ENCODE measurements around the gene L3MBTL3.
"Not testable (repeated sequence)": the region's sequence is repeated elsewhere in the genome, so short reads cannot be mapped to it uniquely, and the experiment has no call there.

L3MBTL3 gene

DNA sequence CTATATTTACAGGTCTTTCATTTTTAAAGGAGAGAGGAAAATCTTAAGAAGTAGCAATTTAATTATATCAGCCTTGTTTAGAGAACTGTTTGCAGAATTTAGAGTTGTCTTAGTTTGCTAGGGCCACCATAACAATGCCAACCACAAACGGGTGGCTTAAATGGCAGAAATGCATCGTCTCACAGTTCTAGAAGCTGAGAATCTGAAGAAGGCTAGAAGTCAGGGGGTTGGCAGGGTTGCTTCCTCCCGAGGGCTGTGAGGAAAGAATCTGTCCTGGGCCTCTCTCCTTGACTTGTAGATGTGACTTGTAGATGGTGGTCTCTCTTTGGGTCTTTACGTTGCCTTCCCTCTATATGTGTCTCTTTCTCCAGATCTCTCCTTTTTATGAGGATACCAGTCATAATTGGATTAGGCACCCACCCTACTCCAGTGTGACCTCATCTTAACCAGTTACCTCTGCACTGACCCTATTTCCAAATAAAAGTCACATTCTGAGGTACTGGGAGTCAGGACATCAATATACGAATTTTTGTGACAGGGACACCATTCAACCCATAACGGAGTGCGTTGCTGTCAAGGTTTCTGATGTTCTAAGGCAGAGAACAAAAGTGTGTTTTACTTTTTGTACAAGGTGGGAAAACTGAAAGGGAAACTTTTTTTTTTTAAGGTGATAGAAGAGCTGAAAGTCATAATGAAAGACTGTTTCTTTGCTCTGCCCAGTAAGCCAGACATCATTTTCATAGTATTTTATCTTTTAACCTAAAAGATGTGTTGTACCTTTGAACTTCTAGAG lies 119.9 kb downstream of the L3MBTL3 start:
- no peak for DNase-seq (ENCODE audit: low read depth in 2 of 2, low spot score in 1 of 2)

DNA sequence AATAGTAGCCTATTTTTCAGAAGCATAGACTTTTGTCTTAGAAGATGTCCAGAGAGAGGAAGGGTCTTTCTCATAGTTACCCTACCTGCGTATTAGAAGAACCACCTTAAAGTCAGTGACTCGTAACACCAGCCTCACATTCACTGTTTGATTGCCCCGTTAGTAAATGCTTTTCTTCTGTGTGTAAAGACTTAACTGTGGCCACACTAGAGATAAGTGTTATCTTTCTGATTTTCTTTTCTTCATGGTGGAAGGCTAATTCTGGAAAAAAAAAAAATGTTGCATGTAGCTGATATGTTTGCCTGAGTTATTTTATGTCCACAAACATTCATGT lies 120.5 kb downstream of the L3MBTL3 start:
- DNase-seq (ENCODE audit: low read depth in 2 of 2, low spot score in 1 of 2) = no peak

DNA sequence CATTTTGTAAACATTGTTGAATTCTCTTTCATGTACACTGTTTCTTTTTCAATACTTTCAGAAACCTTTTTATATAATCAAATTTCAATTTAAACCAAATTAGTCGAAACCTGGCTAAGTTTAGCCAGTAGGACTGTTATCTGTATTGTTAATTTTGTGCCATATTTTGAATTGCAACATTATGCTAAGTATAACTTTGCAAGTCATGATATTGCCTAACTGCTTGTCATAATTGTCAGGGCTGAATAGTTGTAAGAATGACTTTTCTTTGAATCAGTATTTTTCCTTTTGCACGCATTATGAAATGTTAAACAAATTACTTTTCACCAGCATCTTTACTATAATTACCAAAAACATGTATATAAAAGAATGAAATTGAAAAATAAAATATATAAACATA lies 121.7 kb downstream of the L3MBTL3 start:
- DNase-seq (ENCODE audit: low read depth in 2 of 2, low spot score in 1 of 2) = no peak

DNA sequence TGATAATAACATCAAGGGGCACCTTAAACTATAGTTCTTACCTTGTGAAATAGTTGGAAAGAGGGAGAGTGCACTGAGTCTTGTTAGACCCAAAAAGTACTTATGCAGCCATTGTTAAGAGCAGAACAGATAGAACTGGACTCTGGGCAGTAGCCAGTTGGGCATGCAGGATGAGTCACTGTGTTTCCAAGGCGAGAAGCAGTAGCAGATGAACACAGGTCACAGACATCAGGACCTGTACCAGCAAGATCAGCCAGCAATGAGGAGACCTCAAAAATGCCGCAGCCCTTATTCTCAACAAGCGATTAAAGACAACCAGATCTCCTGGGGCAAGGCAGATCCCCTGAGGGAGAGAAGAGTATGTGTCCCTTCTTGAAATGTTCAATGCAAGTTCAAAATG lies 125.3 kb downstream of the L3MBTL3 start:
- DNase-seq (ENCODE audit: low read depth in 2 of 2, low spot score in 1 of 2) = no peak

DNA sequence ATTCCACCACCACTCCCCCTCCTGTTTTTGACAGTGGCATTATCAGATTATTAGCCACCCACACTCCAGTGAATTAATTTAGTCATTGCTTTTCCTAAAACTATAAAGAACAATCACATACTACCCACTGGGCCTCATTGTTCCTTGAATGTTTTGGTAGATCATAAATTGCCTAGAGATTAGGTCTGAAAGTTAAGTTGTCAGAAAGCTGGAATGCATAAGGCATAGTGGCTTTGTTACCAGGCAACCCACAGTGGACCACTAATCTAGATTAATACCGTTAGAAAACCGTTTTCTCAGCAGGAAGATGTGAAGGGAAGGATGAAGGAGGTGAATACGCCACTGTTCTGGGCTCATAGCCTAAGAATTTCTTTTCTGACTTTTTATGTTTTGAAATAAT lies 128.7 kb downstream of the L3MBTL3 start:
- no peak for DNase-seq (ENCODE audit: low read depth in 2 of 2, low spot score in 1 of 2)

DNA sequence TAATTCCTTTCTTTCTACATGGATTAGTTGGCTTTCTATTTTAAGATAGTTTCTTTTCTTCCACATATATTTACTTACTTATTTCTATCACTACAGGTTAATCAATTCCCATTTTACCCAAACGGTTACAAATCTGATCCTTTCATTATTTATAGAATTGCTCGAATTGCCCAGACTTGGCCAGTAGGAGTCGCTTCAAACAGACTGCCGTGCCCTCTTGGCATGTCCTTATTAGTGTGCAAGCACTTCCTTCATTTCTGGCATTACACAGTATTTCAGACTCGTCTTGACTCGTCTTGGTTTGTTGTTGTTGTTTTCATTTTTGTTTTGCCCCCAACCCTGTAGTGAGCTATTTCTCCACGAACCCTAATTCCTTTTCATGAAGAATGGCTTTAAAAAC lies 129.8 kb downstream of the L3MBTL3 start:
- DNase-seq (ENCODE audit: low read depth in 2 of 2, low spot score in 1 of 2) = no peak

DNA sequence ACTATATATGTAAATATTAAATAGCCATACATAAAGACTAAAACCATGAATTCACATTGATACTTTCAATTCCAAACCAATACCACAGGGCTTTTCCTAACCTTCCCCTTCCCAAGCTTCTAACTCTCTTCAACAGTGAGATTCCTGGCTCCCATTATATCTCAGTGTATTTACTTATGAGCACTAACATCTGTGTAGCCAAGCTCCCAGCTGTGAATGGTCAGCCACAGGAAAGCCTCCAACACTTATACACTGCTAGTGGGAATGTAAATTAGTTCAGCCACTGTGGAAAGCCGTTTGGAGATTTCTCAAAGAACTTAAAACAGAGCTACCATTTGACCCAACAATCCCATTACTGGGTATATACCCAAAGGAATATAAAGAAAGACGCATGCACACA lies 130.6 kb downstream of the L3MBTL3 start:
- not testable (repeated sequence) for DNase-seq (ENCODE audit: low read depth in 2 of 2, low spot score in 1 of 2)

DNA sequence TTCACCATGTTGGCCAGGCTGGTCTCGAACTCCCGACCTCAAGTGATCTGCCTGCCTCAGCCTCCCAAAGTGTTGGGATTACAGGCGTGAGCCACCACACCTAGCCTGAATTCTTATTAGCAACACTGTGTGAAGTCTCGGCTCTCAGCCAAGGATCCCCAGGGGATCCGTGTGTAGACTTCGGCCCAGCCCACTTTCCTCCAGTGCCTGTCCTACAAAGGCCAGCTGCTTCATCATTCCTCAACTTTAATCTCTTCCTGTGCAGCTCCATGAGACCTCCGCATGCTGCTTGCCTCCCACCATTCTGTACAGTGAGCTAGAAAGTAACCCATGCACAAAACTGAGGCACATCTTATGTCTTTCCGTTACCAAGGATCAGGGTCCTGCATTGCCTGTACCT lies 132.5 kb downstream of the L3MBTL3 start:
- no peak for DNase-seq (ENCODE audit: low read depth in 2 of 2, low spot score in 1 of 2)

DNA sequence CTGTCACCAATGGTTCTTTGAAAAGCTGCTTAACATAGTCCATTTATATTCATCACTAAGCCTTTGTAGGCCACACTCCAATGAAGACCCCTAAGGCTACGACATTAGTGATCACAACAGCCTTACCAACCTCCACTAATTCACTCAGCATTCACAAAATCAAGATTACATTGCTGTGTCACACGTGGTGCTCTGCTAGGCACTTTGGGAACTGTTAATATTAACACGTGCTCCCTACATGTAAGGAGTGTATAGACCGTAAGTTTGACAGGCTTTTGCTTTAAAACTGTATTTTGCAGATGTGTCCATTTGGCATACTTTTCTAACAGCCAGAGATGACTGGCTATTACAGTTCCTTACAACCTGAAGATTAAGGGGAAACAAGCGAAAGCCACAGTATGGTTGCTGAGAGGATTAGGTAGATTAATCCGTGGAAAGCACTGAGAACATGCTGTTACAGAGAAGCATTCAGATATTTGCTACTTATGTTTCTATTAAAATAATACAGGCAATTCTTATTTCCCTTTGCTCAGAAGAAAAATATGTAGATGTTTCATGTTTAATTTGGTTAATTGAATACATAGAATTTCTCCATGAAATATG lies 134.6 kb downstream of the L3MBTL3 start:
- no peak for DNase-seq (ENCODE audit: low read depth in 2 of 2, low spot score in 1 of 2)

DNA sequence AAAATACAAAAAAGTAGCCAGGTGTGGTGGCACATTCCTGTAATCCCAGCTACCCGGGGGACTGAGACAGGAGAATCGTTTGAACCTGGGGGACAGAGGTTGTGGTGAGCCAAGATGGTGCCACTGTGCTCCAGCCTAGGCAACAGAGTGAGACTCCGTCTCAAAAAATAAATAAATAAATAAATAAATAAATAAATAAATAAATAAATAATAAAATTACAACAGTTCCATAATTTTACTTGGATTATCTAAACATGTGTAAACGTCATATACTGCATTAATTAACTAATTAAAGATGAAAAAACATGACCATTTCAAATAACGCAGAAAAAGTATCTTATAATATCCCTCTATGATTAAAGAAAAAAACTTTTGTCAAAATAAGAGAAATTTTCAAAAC lies 138.5 kb downstream of the L3MBTL3 start:
- no peak for DNase-seq (ENCODE audit: low read depth in 2 of 2, low spot score in 1 of 2)

DNA sequence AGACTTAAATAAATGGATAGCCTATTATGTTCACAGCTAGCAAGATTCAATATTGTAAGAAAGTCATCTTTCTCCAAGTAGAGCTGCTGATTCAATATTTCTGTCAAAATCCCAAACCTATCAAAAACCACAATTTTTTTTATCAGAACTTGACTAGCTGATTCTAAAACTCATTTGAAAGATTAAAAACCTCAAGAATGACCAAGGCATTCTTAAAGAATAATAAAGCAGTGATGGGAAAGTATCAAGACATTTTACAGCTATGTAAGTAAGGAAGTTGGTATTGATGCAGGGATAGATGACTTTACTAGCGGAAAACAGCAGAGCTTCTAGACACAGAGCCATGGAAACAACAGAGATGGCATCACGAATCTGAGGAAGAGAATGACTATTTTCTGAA lies 139.7 kb downstream of the L3MBTL3 start:
- no peak for DNase-seq (ENCODE audit: low read depth in 2 of 2, low spot score in 1 of 2)

DNA sequence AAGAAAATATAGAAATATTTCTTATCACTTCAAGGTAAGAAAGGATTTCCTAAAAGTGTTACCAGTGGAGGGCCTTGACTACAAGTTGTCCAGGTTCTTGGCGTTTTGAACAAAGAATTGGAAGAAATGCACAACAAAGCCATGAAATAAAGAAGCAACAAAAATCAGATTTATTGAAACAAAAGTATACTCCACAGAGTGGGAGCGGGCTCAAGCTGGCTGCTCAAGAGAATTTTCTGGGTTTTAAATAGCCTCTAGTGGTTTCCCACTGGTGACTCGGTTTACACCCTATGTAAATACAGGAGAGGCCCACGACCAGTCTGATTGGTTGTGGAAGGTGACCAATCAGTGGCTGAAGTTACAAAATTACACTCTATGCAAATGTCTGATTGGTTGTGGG lies 140.2 kb downstream of the L3MBTL3 start:
- DNase-seq (ENCODE audit: low read depth in 2 of 2, low spot score in 1 of 2) = no peak

DNA sequence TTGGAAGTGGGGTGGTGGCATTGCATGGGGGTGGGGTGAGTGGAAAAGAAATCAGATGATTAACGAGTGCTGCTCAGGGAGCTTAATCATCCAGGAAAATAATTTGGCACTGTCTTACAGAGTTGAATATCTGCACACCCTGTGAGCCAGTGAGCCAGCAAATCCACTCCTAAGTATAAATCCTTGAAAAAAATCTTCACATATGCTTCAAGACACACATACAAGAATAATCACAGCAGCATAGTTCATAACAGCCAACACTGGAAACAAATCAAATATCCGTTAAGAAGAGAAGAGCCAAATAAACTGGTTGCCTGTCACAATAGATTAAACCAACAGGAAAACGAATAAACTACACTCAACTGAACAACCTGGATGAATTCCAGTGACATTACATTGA lies 141.6 kb downstream of the L3MBTL3 start:
- no peak for DNase-seq (ENCODE audit: low read depth in 2 of 2, low spot score in 1 of 2)

DNA sequence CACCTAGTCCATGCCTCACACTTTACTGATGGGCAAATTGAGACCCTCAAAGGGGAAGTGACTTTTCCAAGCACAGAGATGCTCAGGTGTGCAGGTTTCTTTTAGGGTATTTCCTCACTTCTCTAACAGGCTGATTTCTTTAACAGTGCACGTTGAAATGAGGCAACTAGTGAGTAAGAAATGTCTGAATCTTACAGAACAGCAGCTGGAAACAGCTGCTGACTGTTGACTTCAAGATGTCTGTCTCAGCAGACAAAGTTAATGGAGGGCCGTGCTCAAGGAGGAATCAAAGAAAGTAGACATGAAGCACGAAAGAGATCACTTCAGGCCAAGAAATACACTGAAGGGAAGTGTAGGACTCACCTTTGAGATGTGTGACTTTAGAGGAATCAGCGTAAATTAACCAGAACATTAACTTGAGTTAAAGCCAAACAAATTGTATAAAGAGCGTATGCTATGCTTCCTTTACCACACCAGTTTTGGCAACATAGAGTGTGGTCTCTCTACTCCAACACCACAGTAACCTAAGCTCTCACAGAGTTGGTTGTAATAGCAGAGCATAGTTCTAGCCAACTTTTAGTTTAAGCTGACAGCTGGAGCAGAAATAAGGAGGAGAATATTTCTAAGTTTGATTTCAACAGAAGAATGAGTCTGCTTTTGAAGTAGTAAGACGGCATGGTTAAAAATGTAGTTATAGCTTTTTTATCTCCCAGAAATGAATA lies 143.5 kb downstream of the L3MBTL3 start:
- no peak for DNase-seq (ENCODE audit: low read depth in 2 of 2, low spot score in 1 of 2)

DNA sequence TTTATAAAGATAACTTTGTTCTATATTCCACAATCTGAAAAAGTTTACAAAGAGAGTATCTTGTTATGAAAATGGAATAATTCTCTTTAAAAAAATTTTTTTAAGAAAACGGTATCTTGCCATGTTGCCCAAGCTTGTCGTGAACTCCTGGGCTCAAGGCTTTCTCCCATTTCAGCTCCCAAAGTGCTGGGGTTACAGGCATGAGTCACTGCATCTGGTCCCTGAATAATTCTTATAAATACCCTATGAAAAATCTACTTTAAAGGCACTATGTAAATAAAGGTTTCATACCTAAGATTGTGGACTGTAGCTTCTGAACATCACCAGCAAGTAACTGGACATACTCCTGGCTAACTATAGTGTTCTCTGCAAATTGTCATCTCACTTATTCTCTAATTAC lies 144.0 kb downstream of the L3MBTL3 start:
- no peak for DNase-seq (ENCODE audit: low read depth in 2 of 2, low spot score in 1 of 2)

DNA sequence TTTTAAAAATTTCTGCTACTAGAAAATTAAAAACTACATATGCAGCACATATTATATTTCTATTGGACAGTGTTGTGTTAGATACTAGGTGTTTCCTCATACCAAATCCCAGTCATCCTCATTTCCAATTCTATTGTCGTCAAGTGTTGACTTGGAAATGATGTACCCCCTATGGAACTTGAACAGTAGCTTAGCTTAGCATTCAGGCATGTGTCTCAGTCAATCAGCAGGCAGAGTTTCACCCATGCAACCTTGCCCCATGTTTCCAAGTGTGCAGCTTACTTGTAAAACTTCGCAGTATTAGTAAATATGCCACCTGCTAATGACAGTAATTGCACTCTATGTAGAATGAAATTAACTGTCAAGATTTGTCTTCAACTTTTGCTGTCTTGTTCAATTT lies 144.9 kb downstream of the L3MBTL3 start:
- DNase-seq (ENCODE audit: low read depth in 2 of 2, low spot score in 1 of 2) = no peak

DNA sequence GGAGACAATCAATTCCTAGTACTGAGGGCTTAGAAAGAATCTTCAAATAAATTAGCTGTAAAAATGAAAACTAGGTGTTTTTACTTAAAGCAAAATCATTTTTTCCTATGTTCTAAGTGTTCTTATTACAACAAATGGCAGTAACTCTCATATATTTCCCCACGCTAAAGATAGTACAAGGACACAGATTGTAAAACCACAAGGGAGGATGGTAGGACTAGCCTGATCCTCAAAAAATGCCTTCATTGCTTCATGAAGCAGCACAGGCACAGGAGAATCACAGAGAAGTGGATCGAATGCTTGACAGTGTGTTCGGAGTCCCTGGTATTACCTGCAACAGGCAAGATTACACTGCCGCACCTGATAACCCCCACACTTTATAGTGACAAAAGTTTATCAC lies 145.9 kb downstream of the L3MBTL3 start:
- no peak for DNase-seq (ENCODE audit: low read depth in 2 of 2, low spot score in 1 of 2)

DNA sequence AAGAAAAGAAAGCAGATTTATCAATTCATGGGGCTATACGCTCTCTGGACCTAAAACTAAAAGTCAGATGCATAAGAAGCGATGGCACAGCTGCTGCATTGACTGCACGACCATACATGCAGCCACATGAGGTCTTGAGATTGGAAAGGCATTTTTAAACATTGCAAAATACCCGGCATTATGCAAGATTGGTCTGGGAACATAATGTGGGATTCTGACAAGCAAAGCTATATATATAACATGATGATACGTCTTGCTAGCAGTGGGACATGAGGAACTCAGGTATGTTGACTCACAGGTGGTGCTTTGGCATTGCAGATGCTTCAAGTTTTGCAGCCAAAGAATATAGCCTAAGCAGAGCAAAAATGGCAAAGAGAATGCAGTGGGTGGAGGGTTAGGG lies 149.3 kb downstream of the L3MBTL3 start:
- no peak for DNase-seq (ENCODE audit: low read depth in 2 of 2, low spot score in 1 of 2)

DNA sequence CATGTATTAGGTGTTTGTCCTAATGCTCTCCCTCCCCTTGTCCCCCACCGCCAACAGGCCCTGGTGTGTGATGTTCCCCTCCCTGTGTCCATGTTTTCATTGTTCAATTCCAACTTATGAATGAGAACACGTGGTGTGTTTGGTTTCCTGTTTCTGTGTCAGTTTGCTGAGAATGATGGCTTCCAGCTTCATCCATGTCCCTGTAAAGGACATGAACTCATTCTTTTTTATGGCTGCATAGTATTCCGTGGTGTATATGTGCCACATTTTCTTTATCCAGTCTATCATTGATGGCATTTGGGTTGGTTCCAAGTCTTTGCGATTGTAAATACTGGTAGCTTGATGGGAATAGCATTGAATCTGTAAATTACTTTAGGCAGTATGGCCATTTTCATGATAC lies 151.8 kb downstream of the L3MBTL3 start:
- not testable (repeated sequence) for DNase-seq (ENCODE audit: low read depth in 2 of 2, low spot score in 1 of 2)

DNA sequence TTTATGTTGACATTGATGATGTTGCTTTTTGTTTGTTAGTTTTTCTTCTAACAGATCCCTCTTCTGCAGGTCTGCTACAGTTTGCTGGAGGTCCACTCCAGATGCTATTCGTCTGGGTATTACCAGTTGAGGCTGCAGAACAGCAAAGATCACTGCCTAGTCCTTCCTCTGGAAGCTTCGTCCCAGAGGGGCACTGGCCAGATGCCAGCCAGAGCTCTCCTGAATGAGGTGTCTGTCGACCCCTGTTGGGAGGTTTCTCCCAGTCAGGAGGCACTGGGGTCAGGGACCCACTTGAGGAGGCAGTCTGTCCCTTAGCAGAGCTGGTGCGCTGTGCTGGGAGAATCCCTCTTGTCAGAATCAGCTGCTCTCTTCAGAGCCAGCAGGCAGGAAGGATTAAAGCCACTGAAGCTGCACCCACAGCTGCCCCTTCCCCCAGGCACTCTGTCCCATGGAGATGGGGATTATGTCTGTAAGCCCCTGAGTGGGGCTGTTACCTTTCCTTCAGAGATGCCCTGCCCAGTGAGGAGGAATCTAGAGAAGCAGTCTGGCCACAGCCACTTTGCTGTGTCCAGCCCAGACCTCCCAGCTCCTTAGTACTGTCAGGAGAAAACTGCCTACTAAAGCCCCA lies 155.1 kb downstream of the L3MBTL3 start:
- DNase-seq (ENCODE audit: low read depth in 2 of 2, low spot score in 1 of 2) = not testable (repeated sequence)

DNA sequence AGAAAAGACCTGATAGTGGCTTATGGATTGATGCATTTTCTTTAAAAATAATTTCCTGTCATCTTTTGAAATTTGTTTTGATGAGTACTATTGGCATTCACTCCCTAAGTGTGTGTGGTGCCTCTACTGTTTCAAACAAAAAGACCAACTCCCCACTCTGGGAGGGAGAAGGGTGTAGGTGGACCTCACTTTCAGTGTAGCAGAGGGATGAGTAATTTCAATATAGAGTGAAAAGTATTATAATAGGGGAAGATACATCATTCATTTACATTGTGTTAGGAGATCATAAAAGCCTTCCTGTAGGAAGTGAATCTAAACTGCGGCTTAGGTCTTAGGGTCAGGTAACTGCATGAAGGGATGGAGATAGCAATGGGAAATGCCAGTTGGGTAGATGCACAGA lies 158.0 kb downstream of the L3MBTL3 start:
- DNase-seq (ENCODE audit: low read depth in 2 of 2, low spot score in 1 of 2) = no peak

DNA sequence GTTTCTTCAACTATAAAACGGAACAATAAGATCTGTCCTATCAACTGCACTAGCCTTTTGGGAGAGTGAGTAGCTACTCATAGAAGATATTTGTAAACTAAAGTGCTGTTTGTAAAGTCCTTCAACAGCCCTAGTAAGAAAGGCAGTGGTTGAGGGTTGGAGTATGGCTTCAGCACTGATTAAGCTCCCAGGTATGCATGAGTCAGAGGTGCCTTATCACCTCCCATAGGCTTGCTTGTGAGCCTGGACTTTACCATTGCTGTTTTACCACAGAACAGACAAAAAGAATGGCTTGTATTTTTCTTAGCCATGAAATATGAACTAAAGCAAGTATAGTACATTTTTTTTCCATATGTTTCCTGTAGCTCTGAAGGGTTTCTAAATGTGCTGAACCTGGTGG lies 160.3 kb downstream of the L3MBTL3 start:
- DNase-seq (ENCODE audit: low read depth in 2 of 2, low spot score in 1 of 2) = no peak
